Inflammatory macrophage (primary cell): Measurements from ENCODE around the gene TUBG1.
"Not testable (repeated sequence)": the region's sequence is repeated elsewhere in the genome, so short reads cannot be mapped to it uniquely, and the experiment has no call there.

Experiments used
- DNase-seq, 2 donors: peaks; one replicate each; pipeline ENCODE4 v3.0.0-alpha.2; 2020 to 2022

TUBG1 gene

GRCh38 chr17:42579794-42580551 lies 29.5 kb upstream of the TUBG1 start:
- no peak for DNase-seq

- DNase-seq = no peak
Observed at GRCh38 chr17:42581744-42582270, 27.7 kb upstream of the TUBG1 start.

- DNase-seq = peak; percentile 85 to 86
Observed at GRCh38 chr17:42584880-42585279, 24.6 kb upstream of the TUBG1 start.

- peak; percentile 88 to 89 for DNase-seq
Observed at GRCh38 chr17:42585353-42585752, 24.1 kb upstream of the TUBG1 start.

GRCh38 chr17:42586514-42587230 lies 22.8 kb upstream of the TUBG1 start:
- no peak for DNase-seq

- DNase-seq = no peak
Observed at GRCh38 chr17:42590886-42591285, 18.6 kb upstream of the TUBG1 start.

GRCh38 chr17:42591411-42591810 lies 18.1 kb upstream of the TUBG1 start:
- DNase-seq = no peak

GRCh38 chr17:42596386-42596785 lies 13.1 kb upstream of the TUBG1 start:
- DNase-seq = no peak

GRCh38 chr17:42598905-42599304 lies 10.6 kb upstream of the TUBG1 start:
- DNase-seq = no peak

GRCh38 chr17:42603318-42603717 lies 6.2 kb upstream of the TUBG1 start:
- DNase-seq = no peak

GRCh38 chr17:42607769-42608168 lies 1.7 kb upstream of the TUBG1 start:
- no peak for DNase-seq

GRCh38 chr17:42608305-42609181 lies 940 bp upstream of the TUBG1 start:
- DNase-seq = peak in 1 of 2 donors; percentile 21

- DNase-seq = peak in 1 of 2 donors; percentile 23
Observed at GRCh38 chr17:42609814-42610801, 625 bp downstream of the TUBG1 start.

- no peak for DNase-seq
Observed at GRCh38 chr17:42612013-42612412, 2.5 kb downstream of the TUBG1 start.

GRCh38 chr17:42613699-42614295 lies 4.3 kb downstream of the TUBG1 start:
- no peak for DNase-seq

- no peak for DNase-seq
Observed at GRCh38 chr17:42617956-42618431, 8.5 kb downstream of the TUBG1 start.

- DNase-seq = no peak
Observed at GRCh38 chr17:42618442-42619150, 9.1 kb downstream of the TUBG1 start.

GRCh38 chr17:42621987-42622386 lies 12.5 kb downstream of the TUBG1 start:
- DNase-seq = not testable (repeated sequence)

- DNase-seq = no peak
Observed at GRCh38 chr17:42623271-42623670, 13.8 kb downstream of the TUBG1 start.
